HG02763 (cell line): ENCODE data around the gene PKHD1.

Experiments used
- ATAC-seq: cut with Tn5 transposase; IDR thresholded peaks from one replicate; pipeline ENCODE4 v1.9.1; 2021; ENCODE audit warnings: mild to moderate bottlenecking, moderate library complexity; ENCODE audit not compliant: unreplicated experiment

The PKHD1 gene

DNA sequence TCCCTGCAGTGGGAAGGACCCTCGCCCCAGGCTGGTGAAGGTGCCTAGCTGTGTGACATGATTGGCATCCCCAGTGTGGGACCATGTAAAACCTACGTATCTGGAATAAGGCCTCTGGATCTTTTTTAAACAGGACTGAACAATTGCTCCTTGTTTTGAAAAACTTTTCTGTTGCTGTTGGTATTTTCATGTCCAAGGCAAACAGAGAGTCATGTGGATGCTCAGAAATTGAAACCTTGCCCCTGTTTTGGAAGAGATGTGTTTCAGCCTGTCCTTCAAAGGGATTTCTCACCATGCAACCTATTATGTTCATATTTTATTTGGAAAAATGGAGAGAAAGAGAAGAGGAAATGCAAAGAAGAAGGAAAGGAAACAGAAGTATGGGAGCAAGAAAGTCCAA lies 362.3 kb downstream of the PKHD1 start:
- ATAC-seq: no peak

DNA sequence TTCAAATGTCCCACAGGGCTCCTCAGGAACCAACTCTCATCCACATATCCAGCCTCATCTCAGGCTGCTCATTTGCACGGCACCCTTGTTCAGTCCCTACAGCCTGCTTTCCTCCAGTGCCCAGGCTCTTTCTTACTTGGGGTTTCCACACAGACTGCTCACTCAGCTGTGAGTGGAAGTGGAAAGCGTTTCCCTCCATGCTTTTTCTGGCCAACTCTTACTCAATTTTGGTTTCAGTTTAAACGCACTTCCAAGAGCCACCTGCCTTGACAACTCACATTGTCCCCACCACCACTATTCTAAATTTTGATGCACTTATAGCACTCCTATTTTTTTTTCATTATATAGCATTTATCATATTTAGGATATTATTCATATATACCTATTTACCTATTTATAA lies 367.1 kb downstream of the PKHD1 start:
- ATAC-seq: no peak

DNA sequence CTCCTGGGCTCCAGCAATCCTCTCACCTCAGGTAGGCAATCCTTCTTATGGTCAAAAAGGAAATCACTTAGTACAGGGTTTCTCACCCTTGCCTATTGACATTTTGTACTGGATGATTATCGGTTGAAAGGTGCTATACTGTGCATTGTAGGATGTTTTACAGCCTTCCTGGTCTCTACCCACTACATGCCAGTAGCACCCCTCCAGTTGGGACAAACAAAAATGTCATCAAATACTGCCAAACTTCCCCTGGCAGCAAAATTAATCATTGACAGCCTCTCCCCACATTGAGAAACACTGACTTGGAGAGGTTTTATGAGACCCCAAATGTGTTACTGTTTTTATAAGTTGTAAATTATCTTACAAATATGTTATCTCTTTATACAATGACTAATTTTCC lies 368.1 kb downstream of the PKHD1 start:
- no peak for ATAC-seq

DNA sequence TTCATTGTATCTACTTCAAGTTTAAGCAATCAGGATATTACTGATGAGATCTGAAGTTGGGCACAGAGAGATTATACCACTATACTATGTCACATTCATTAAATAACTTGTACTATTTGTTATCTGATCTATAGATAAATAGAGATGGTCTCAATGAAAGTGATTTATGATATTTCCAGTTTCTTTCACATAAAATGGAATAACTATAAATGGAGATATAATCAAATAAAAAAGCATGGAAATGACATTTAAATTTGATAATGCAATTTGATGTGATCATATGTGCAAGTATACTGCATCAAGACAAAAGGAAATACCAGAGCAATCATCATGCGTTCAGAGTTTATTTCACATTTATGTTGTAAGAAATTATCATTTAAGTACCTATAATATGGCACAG lies 368.9 kb downstream of the PKHD1 start:
- ATAC-seq: no peak

DNA sequence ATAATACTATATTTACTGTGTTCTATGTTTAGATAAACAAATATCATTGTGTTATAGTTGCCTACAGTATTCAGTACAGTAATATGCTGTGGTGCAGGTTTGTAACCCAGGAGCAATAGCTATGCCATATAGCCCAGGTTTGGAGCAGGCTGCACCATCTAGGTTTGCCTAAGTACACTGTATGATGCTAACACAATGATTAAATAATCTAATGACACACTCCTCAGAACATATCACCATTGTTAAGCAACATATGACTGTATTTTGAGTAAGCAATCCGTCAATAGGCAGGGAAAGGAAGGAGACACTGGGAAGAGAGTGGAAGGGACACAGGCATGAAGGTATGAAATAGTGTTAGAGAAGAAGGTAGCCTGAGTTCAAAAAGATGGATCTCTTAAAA lies 369.9 kb downstream of the PKHD1 start:
- no peak for ATAC-seq

DNA sequence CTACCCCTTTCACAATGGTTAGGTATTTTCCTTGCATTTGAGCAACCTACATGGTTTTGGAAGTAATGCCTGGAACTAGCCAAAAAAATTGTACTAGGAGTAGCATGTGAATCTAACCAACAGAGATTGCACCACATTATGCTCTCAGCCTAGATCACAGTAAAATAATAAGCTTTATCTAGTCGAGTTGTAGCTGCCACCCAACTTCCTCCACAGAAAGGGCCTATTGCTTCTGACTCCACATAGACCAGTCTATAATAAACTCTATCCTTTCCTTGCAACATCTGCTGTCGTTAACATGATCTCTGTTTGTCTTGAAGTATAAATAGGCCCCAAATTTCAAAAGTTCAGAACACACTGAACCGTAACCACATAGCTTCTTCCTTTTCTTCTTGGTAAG lies 375.5 kb downstream of the PKHD1 start:
- ATAC-seq: no peak

DNA sequence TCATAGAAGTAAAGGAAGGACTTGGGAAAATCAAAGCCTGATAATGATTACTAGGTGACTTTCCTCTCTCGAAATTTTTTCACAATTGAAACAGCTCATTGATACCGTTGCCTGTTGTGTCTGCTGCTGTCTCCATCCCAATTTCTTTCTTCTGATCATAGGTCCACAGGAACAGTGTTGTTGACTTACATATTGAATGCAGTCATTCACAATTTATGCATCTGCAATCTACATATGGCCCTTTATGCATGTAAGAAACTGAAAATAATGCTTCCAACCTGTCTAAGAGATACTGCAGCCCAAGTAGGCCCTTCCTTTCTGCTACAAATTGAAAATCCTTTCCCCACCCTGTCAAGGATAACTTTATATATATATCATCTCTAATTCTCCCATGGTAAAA lies 381.3 kb downstream of the PKHD1 start:
- ATAC-seq: no peak

DNA sequence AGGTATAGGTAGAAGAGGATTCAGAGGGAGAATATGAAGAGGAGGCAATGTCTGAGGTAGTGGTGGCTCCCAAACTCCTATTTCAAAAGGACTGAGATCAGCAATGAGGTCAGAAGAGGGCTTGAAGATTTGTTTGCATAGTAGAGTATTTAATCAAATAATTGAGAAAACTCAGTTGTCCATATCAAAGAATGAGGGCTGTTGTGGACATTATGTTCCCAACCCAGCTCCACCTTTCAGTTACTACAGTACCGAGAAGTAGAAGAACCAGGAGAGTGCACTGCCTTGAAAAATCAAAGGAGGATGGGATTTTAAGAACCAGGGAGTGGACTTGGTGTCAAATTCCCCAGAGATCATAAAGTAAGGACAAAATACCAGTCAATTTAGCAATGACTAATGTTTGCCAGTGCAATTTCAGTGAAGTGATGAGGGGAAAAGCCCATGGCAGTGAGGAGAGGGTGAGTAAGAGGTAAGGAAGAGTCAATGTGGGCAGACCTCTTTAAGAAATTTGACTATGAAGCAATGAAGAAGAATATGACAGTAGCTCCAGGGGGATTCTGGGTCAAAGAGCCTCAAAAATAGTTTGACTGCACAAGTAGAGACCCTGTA lies 382.4 kb downstream of the PKHD1 start:
- no peak for ATAC-seq

DNA sequence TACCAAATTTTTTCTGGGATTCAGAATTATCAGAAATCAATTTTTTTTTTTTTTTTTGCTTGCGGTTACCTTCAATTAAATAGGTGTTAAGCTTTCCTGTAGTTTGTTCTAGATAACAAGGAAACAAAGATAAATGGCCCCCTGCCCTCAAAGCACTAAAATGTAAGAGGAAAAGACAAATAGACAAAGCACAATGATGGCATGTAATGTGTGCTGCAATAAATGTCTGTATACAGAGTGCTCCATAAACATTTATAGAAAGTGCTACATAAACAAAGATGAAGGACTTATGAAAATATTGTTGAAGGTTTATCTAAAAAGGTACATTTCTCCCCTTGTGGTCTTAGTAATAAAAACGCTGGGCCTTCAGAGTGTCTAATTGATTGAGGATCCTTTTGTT lies 384.6 kb downstream of the PKHD1 start:
- ATAC-seq: no peak

DNA sequence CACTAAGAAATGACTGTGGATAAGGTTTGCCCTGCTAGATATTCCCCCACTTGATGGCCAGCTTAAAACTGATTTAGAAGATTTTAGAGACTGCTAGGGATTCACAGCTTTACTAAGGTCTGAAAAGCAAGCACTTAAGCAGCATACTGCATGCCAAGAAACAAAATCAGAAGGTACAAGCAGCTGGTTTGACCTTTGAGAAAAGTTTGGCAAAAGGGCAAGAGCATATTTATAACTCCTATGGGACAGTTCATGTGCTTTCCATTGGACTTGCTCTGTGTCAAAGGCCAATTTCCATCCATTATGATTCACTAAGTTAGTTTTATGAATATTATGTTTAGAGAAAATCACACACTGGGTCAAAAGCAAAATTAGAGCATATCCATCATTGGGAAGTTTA lies 402.8 kb downstream of the PKHD1 start:
- no peak for ATAC-seq

DNA sequence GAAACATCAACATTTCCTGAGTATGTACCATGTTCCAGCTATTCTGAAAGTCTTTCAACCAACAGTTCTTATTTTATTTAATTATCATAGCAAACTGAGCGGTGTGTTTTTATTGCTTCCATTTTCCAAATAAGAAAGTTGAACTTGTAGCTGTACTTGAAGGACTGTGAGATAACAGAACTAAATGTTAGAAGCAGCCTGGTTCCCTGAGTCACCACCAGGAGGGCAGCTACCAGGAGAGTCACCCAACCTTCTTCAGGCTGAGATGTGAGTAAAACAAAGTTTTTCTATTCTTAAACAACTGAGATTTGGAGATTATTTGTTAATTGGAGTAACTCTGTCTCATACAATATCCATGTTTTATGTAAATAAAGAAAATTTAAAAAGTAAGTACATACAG lies 403.4 kb downstream of the PKHD1 start:
- no peak for ATAC-seq

DNA sequence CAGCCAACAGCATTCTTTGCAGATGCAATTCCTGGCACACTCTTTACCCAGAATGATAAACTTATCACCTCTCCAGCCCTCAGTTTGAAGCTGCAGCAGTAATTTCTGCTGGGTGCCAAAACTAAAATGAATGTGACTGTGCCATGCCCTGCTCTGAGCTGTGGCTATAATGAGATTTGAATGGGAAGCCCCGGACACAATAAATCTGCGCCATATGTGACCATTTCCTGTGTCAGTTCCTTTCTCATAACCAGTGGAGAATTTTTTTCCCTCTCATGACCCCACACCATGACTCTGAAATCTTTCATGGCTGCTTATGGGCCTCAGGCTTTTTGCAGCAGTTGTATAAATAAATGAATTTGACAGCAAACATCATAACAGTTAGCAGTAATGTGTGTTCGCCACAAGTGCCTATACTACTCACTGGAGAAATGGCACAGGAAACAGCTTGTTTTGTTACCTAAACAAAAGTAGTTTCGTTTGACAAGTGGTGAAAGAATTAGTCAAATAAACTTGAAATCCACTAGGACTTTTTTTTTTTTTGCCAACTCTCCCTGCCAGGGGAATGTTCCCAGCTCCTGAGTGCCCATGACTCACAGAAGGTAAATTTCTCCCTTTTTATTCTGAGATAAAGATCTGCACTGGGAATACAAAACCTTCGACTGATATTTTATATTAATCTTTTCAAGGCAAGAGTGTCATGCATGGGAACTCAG lies 408.4 kb downstream of the PKHD1 start:
- ATAC-seq: peak; percentile 72

DNA sequence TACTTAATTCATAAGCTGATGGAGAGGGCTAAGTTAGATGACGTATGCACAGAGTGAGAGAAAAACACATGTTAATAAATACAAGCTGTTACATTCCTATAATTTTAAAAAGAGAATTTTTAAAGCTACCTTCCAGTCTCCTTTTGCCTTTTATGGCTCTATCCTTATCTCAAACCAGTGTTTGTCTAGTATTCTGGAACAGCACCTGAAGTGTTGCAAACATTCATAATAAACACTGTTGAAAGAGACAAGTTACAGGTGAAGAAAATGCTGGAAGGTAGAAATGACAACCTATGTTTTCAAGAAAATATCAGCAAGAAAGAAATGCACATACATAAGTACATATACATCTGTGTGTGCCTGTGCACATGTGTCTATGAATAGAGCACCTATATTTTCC lies 409.1 kb downstream of the PKHD1 start:
- ATAC-seq: no peak

DNA sequence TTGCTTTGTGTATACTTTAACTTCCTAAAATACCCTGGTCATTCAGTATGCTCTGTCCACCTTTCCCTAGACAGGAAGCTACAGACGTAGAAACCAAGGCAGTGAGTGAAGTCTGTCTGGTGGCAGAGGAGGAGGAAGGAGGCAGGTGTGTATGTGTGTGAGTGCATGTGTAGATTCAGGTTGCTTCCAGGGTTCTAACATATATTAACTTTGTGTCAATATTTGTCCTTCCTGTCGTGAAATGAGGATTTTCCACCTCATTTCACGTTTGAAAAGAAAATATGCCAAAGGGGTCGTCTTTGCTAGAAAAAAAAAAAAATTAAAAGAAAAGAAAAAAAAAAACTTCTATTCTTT lies 411.5 kb downstream of the PKHD1 start:
- ATAC-seq: no peak

DNA sequence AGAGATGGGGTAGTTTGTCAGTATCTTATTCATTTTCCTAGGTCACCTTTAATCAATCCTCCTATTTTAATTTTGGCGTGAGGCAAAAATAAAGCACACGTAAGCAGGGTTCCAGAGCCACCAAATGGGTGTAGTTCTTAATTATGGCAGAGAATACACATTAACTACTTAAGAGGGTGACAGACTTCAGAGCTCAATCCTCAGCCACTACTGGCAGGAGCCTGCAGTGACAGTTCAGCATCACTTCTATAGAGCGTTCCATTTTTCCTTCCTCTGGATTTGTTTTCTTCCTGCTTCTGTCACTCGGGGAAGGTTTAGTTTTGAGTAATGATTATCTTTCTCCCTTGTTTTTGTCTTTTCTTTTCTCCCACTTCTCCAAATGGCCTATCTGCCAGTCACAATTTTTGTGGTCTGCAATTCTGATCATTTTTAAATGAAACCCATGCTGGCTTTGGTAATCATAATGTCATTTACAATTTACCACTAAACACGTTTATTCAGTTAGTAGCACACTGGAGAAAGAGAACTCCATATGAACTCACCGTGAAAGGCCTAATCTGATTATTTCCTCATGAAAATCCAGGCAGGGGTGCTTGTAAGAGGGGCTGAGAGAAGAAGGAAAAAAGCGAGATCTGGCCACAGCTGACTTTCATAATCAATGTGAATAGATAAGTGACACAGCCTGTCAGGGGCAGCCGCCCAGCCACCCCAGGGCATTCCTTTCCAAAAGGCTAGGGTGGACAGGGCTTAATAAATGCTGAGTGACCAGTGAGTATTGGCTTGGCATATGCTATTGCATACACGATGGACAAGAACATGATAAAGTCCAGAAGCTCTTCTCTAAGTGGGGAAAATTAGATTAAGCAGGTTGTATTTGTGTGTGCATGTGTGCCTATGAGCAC lies 412.1 kb downstream of the PKHD1 start:
- no peak for ATAC-seq

DNA sequence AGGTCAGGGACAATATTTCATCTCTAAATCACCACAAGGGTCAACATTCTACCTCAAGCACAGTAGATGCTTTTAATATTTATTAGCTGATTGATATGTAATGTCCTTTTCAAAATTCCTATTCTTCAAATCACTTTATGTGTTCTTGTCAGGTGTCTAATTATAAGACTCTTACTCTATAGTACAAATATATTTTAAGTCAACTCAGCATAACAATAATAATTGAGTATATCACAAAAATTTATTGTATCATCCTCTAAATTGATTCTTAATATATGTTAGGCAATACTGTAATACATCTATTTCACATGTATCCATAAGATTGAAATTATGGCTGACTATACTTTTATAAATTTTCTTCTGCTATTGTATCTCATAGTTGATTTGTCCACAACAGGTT lies 423.9 kb downstream of the PKHD1 start:
- ATAC-seq: no peak

DNA sequence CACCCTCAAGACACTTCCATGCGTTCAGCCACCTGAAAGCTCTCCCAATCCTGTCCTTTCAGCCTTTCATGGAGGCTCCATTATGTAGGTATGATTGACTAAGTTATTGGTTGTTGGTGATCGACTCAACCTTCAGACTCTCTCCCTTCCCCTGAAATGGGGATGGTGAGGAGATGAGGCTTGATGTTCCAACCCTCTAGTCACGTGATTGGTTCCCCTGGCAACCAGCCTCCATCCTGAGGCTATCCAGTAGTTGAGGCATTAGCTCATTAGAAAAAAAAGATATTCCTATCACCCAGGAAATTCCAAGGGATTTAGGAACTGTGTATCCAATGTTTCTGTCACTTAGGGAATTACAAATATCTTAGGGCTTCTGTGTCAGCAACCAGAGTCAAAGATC lies 426.6 kb downstream of the PKHD1 start:
- no peak for ATAC-seq

DNA sequence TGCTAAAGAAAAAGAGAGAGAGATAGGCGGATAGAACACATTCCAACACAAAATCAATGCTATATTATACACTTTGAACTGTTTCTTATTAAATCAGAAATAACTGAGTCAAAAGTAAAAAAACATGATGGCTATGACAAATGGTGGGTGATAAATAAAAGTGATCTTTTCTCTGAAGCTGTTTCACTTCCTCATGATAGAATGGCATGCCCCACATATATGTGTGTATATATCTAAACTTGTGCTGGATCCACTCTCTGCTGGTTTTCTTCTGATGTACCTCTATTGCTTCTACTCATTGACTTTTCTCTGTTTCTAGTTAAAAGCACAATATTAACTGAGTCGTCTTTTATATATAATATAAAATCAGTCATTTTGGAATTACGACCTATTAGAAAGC lies 429.9 kb downstream of the PKHD1 start:
- ATAC-seq: no peak

DNA sequence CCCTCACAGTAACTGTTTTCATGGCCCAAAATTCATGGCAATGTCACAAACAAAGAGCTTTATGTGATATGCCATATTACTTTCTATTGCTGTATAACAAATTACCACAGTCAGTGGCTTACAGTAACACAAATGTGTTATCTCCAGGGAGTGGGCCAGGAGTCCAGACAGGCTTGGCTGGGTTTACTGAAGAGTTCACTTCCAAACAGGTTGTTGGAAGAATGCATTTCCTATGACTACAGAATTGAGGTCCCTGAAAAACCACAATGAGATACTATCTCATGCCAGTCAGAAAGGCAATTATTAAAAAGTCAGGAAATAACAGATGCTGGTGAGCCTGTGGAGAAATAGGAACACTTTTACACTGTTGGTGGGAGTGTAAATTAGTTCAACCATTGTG lies 431.9 kb downstream of the PKHD1 start:
- no peak for ATAC-seq

DNA sequence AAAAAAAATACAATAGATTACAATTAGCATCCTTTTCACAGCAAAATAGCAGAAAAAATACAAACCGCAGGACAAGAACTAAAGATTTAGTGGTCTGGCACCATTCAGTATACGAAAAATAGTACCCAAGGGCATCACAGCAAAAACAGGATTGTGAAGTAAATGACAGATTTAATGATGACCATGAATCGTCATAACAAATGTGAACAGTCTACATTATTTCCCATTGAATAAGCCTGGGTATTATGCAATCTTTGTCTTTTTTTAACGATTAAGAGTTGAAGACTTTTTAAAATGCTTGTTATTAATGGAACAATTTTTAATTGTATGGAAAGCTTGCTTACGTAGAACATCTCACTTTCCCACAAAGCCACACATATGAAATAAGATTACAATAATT lies 432.8 kb downstream of the PKHD1 start:
- ATAC-seq: no peak

DNA sequence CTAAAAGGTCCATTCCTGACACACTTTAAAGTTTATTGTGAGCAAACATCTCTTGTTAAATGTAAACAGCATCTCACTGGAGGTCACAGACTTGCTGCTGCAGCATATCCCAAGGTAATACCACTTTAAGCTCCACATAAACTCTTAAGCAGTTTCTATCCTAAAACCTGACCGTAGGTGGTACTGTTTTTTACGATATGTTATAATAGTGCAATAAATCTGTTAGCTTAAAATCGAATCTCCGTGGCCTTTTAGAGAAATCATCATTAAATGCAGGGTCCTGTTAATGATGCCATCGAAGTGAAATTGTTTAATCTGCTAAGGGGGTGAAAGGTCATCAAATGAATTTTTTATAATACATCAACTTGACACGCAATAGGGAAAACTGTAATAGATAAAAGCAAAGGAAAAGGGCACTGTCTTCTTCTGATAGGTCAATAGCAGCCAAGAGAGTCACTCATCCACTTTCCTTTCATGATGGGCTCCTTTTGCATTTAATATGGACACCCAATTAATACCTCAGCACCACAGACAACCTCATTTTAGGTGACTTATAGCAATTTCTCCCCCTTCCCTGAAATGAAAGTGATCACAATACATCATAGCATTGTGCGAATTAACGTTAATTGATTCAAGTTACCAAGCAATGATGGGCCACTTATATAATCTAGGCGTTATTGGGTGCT lies 436.1 kb downstream of the PKHD1 start:
- ATAC-seq: no peak

DNA sequence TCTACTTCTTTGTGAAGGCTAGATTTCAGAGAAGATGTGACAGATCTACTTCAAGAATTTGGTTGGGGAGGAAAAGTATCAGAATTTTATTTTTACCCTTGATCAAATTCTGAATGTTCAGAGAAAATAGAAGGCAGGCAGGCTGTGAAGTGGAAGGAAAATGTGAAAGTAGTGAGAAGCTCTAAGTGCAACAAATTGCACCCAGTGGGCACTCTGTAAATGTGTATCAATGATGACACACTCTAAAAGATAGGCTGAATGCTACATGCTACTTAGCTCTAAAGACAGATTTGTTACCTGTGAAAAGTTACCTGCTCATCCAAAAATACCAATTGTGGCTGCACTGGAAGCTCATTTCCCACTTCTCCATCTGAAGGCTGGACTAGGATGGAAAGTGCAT lies 438.6 kb downstream of the PKHD1 start:
- no peak for ATAC-seq
